ENCODE measurements around the gene SNX11.

The SNX11 gene

GRCh38 chr17:48162946-48163506 is 55.5 kb downstream of the SNX11 start:
- no peak for DNase-seq

- DNase-seq: no peak
Measured at GRCh38 chr17:48163809-48164208, 56.2 kb downstream of the SNX11 start.

- DNase-seq: no peak
Measured at GRCh38 chr17:48169926-48170325, 62.4 kb downstream of the SNX11 start.

All from activated CD4-positive, alpha-beta T cell treated with anti-CD3 and anti-CD28 coated beads, Interleukin-2, amount 50 U/mL, for 4 hours (primary cell).